Activated CD4-positive, alpha-beta T cell treated with anti-CD3 and anti-CD28 coated beads, Interleukin-2, amount 50 U/mL, for 48 hours (primary cell): ENCODE data around the gene FSCN2.

Experiments
- DNase-seq, 2 experiments: peaks; one replicate each; pipeline ENCODE4 v3.0.0-alpha.2; 2020

The FSCN2 gene

DNA sequence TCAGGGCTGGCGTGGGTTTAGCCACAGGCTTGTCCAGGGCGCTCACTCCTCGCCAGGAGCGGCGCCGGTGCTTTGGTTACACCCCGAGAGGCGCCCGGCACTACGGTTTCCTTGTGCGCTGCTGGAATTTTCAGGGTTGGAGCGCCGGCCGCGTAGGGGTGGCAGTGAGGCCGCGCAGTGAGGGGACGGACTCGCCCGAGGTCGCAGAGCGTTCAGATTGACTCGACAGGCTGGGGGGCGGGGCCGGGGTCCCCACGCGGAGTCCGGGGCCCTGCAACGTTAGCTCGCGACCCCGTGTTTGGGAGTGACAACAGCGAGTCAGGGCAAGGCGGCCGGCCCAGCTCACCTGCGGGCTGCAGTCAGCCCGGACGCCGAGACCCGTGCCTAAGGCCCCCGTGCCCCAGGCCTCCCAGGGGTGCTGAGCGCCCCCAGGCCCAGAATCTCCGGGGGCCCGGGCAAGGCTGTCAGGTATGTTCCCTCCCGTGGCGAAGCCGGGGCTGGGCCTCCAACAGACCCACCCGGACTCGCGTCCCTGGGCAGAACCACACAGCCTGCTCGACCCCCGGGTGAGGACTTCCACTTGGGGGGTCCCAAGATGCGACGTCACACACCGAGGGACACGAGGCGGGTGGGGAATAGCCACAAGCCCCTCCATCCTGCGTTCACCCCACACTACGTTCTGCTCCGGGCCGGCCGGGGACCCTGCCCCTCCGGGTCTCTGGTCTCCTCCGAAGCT lies 14.3 kb upstream of the FSCN2 start:
- peak; percentile 60 to 68 for DNase-seq

DNA sequence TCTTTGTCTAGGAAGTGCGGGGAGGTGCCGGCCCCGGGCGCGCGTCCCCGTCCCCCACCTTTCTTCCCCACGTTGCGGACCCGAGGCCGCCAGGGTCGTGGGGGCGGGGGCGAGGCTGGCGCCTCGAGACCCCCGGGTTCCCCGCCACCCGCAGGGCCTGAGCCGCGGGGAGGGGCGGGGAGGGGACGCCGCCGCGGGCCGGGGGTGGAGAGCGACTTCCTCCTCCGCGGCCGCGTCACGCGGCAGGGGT lies 13.8 kb upstream of the FSCN2 start:
- DNase-seq = no peak

DNA sequence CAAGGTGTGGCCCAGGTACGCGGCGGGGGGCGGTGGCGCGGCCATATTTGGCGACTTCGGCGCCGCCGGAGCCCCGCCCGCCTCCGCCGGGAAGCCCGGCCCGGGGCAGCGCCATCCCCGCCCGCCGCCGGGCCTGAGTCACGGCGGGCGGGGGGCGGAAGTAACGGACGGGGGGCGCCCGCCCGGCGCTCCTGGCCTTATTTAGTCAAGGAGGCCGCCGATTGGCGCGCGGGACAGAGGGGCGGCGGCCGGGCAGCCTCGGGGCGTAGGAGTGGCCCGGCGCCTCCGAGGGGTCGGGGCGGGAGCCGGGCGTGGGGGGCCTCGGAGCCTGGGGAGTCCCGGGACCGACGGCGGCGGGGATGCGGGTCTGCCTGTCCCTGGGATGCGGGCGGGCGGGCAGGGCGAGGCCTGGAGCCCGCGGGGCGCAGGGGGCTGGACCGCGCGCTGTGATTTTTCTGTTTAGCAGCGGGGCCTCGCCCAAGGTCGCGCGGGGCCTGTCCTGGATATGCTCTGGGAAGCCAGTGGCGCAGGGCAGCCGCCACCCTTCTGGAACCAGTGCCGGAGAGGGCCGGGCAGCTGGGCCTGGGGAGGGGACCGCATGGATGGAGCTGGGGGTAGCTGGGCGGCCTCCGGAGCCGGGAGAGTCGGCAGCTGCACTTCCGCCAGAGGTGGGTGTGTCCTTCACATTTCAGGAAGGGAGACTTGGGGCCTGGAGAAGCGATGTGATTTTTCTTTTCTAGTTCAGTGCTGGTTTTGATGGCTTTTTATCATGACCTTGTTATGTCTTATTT lies 13.2 kb upstream of the FSCN2 start:
- peak; percentile 75 to 79 for DNase-seq

DNA sequence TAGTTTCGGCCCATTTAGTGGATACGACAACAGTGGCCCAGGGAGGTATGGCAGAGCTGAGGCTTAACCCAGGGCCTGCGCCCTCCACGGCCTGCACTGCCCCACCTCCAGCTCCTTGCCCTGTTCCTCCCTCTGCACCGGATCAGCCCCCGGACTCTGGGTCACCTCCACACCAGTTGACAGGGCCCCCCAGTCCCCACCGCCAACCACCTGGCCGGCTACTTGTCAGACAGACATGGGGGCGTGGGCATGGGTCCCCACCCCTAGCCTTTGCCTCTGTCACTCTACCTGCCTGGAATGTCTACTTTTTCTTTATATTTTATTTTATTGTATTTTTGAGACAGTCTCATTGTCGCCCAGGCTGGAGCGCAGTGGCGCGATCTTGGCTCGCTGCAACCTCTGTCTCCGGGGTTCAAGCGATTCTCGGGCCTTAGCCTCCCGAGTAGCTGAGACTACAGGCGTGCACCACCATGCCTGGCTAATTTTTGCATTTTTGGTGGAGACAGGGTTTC lies 12.6 kb upstream of the FSCN2 start:
- DNase-seq = no peak

DNA sequence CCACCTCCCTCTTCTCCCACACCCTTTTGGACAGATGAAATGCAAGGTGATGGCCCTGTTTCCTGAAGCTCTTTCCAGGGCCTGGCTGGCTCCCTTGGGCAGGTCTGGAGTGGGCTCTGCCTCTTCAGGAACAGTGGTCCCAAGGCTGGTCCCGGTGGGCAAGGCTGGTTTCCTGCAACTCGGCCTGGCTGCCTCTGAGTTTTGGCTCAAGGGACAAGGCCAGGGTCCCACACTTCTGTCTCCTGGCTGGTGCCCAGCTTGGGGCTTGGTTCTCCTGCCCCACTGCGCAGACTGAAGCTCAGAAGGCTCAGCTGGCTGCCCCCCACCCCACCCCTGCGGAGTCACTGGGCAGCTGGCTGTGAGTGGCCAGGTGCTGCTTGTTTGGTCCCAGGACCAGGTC lies 11.7 kb upstream of the FSCN2 start:
- no peak for DNase-seq

DNA sequence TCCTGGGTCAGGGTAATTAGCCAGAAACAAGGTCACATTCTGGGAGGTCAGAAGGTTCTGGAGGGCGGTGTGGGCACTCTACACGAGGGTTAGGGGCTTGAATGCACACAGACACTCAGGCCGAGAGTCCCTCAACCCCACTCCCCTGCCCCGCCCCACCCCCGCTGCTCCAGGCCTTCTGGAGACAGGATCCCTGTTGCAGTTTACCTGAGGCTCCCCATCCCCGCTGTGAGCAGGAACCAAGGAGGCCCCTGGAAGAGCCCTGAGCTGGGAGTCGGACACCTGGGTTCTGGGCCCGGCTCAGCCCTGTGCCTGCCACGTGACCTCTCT lies 11.2 kb upstream of the FSCN2 start:
- no peak for DNase-seq

DNA sequence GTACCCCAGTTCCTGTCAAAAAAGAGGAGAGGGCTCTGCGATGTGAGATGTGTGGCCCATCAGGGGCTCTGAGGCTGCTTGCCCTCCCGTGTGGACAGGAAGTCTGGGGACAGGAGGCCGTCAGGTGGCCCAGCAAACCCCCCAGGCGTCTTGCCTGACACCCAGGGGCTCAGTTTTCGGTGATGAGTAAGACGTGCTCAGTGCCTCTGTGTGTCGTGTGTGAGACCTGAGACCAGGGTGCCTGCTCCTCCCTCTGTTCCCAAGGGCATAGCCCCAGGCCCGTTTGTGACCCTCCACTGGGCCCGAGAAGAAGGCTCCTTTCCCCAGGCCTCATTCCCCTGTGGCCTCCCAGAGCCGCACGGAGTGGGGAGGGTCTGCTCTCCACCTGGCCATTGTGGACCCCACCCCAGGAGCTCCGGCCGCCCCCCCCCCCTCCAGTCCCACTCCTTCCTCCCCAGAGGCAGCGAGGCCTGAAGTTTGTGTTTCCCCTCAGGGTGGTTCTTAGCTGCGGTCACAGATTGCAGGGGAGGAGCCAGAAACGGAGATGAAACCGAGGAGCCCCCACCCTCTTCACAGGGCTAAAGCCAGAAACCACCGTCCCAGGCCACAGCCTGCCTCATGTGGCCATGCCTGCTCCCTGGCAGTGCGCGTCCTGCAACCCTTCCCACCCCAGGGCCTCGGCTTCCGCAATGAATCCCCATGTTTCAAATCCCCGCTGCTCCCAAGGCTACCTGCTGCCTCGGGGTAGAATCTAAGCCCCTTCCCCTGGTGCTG lies 10.7 kb upstream of the FSCN2 start:
- no peak for DNase-seq

DNA sequence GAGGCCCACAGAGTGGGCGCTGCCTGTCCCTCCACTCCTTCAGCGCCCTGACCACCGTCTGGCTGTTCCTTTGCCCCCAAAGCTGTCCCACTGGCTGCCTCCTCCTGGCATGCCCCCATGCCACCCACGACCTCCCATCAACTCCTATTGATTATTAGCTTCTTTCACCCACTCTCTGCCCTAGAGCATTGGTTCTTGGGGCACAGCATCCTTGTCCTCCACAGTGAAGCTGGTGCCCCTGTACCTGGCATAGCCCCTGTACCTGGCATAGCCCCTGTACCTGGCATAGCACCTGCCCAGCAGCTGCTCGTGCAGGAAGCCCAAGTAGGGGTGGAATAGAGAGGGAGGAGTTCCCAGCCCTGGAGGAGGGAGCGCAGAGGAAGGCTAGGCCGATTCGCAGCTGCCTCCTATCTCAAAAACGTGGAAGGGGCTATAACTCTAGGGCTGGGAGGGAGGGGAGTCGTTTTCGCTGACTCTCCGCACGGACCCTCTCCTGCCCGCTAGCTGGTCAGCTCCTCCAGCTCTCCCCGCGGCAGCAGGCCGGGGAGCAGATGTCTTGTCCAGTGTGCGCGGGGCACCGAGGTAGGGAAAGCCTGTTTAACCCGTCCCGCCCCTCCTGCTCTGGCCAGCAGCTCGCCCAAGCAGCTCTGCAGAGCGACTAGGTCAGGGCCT lies 9.9 kb upstream of the FSCN2 start:
- DNase-seq = no peak

DNA sequence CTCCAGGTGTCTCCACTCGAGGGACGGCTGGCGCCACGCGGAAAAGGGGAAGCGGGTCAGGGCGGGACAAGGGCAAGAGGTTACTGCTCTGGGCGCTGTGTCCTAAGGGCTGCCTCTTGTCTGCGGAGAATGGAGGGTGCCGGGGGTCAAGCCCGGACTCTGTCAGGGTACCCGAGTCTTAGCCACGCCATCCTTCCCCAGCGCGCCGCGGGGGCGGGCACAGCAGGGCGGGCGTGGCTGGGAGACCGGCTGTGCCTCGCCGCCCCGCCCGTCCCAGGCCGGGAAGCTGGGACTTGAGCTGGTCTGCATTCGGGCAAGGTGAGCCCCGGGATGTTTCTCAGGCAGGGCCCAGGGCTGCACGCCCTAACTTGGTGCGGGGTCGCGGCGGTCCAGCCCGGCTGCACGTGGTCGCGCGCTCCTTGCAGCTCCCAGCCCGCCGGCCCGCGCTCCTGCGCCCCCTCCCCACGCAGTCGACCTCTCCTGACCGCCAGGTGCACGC lies 9.3 kb upstream of the FSCN2 start:
- DNase-seq = peak; percentile 45 to 53

DNA sequence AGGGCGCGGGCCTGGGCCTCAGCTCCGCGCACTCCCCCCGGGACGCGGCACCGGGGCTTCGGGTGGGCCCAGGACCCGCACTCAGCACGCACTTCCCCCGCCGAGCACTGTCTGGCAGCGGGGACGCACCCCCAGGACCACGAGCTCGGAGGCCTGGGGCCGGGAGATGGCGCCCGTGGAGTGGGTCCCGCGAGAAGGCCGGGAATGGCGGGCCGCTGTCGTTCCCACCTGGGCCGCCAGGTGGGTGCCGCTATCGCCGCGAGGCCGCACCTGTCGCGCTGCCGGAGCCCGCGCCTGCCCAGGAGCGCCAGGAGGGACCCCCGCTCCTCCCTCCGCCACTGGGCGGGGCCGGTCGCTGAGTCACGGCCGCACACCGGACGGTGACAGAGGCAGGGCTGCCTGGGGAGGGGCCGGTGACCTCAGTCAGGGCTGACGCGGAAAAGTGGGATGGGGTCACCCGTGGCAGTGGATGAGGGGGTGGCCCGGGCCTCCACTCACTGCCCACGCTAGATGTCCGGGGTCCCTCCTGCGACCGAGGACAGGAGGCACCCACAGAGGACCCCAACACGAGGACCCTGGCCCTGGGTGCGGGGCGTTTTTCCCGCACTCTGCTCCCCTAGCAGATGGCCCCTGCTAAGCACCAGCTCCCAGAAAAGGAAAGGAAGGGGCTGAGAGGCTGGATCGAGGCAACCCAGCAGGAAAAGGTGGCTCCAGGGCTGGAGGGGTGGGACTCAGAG lies 8.7 kb upstream of the FSCN2 start:
- peak; percentile 67 to 71 for DNase-seq

DNA sequence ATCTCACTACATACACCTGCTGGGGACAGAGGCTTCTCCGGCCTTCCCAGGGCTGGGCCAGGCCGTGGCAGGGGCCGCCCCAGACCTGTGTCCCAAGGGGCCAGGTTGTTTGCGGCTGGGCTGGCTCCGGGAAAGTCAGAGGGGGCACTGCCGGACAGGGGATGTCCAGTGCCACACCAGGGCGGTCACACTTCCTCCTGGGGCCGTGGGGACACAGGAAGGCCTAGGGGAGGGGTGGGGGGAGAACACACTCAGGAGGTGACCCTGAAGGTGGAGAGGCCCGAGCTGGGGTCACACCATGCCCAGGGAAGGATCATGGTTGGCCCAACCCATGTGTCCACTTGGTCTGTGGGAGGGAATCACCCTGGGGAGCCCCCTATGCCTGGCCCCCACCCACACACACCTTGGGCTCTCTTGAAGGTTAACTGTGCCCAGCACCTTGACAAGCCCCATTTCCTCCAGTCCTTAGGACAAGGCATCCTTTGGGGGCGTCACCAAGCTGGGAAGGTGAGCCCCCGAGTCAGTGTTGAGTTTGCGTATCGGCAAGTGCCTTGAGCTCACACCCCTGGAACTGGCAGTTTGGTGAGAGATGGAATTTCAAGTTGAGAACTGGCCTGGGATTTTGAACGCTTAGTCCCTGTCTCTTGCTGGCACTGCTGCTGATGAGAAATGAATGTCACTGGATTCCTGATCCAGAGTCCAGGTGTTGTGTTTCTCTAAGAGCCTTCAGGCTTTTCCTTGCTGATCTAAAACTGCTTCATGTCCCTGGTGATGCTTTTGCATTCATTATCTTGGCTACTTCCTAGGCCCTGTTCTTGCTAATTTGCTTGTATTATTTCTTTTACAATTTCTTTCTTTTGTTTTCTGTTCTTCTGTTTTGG lies 7.9 kb upstream of the FSCN2 start:
- no peak for DNase-seq

DNA sequence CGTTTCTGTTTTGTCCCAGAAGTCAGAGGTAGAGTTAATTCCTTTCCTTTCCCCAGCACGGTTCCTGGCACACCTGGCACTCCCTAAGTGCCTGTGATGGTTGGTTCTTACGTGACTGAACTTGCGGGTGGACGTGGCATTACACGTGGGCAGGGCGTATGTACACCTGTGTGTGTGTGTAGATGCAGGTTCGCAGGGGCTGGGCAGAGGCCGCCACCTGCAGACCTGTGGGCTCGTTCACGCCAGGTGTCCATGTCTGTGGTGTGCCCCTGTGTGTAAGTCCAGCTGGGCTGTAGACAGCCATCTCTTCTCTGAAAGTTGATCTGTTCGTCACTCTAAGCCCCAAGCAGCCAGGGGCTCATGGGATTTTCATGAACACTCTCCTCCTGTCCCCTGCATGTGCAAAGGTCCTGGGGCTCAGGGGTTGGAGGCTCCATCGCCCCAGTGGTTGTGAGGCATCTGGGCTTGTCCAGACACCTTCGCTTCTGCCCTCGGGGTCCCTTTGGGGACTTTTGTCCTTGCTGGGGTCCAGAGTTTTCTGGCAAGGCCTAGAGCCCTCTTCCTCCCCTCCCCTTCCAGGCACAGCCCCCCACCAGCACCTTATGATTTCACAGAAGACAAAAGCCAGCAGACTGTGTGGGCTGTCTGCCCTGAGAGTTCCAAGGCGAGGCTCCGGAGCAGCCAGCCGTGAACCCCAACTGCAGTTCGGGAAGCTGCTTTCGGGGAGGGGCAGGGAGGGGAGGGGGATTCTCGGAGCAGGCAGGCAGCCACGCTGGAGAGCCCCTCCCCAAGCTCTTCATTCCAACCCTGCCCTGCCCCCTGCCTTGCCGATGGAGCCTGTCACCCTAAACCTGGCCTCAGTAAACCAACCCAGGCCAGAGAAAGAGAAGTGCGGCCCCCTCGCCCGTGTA lies 5.4 kb upstream of the FSCN2 start:
- no peak for DNase-seq

DNA sequence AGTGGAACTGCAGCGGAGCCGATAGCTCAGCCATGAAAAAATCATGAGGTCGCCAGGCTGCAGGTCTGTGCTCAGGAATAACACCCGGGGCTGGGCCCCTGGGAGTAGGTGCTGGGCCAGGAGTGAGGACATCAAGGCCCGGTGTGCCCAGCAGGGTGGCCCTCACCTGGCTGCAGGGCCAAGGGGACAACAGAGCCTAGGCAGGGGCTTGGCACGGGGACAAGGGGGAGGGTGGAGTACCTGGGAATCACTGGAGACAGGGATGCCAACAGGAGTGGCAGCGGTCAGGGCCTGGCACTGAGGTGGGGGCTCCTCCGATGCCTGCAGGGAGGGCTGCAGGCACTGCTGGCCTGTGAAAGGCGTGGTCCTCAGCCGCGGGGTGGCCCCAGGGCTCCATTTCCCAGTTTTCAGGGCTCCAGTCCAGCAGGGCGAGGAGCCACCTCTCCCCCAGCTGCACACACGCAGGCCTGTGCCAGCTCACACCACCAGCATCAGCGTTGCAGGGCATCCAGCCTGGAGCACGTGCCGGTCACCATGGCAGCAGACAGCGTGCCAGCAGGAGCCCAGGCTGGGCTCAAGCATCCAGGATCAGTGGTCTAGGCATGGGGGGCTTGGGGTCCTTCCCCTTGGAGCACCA lies 4.7 kb upstream of the FSCN2 start:
- DNase-seq = no peak

DNA sequence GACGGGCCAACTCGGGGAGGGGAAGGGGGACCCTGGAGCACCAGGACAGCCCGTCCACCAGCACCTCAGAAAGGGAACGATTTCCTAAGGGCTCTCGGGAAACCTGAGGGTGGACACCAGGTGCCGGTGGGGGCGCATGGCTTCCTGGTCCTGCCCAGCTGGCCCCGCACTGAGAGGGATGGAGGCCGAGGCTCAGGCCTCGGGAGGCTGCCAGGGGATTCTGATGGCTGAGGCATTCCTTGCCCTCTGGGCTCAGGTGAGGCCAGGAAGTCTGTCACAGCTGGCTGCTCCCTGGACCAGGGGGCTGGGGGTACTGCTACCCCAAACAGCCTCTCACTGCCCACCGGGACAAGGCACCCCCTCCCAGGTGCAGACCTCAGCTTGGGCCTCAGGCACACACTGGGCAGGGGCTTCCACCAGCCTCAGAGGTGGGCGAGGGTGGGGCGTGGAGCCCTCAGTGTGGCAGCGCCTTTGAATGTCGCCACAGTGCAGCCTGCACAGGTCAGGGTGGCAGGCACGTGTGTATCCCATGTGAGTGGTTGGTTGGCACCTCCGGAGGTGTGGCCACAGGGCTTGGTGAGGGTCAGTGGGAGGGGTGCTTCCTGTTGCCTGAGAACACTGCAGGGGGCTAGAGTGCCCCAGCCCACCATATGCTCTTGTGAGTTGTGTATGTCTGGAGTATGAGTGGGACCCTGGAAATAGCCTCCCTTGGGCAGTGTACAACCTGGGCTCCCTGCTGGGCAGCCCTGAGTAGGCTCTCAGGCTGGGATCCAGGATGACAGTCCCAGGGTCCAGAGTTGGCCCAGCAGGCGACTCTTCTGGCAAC lies 3.9 kb upstream of the FSCN2 start:
- no peak for DNase-seq

DNA sequence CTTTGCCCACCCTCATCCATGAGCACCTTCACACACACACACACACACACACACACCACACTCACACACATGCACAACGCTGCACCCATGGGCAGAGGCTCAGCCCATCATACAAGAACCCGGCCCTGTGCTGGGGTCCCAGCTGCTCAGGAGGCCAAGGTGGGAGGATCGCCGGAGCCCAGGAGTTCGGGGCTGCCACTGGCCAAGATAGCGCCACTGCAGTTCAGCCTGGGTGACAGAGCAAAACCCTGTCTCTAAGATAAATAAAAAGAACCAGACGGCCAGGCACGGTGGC lies 3.4 kb upstream of the FSCN2 start:
- DNase-seq = no peak

DNA sequence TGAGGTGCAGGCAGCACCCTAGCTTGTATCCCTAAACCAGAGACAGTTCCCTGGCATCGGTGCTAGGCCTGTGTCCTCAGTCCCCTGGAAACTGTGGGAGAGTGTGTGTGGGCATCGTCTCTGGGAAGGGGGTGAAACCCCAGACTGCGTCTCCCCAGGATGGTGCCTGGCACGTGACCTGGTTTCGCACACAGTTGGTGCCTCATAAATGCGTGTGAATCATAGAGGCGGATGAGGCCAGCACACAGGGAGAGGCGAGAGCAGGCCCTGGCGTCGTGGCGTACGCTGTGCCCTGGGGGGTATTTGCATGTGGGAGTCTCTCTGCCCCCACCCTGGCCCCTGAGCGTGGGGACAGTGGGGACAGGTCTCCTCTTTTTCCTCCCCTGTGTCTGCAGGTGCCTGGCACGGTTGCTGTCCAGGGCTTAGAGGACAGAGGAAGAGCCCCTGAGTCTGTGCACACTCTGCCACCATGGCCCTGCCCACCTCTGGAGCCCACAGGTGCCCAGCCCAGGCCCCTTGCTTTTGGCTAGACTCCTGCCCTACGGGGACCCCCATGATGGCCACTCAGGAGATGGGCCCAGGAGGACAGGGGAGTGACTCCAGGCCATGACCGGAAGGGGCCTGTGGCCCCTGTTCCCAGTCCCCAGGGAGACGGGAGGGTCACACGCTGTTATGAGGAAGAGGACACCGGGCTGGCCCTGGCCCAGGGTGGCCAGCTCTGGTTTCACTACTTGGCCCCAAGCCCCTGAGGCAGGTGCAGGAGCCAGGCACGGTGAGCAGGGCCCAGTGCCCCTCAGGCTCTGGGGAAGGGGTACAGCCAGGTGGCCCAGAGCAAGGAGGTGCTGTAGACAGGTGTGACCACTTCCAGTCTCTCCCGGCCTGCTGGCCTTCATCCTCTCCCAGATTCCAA lies 1.3 kb upstream of the FSCN2 start:
- no peak for DNase-seq

DNA sequence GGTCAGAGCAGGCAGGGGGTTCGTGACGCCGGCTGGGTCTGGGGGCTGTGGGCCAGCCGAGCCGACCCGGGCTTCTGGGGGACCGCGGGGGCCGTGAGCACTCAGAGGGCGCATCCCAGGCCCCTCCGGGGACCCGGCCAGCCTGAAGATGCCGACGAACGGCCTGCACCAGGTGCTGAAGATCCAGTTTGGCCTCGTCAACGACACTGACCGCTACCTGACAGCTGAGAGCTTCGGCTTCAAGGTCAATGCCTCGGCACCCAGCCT lies 140 bp downstream of the FSCN2 start:
- no peak for DNase-seq
